SJSA1 (cell line): ENCODE measurements around the gene RAVER2. TPM values are rescaled to one million over a fixed set of nuclear protein-coding genes. Genes with fewer than 3 reads are reported as not detected.
"Not testable (repeated sequence)": the region's sequence is repeated elsewhere in the genome, so short reads cannot be mapped to it uniquely, and the experiment has no call there.

Experiments used
- DNase-seq, 2 experiments: peaks; one replicate each; pipeline ENCODE4 v3.0.0-alpha.2; 2015 to 2020; ENCODE audit warnings: low spot score in 2 of 2, low read depth in 1 of 2
- H3K27ac ChIP-seq: fragments of 250-450 bp; sonication (Bioruptor Pico); 2 replicates; pipeline ENCODE4 v1.5.1; 2020; ENCODE audit warnings: mild to moderate bottlenecking, moderate library complexity
- H3K27me3 ChIP-seq: fragments of 250-450 bp; sonication (Bioruptor Pico); replicated peaks from 2 replicates; pipeline ENCODE4 v1.5.1; 2020; ENCODE audit warnings: mild to moderate bottlenecking, moderate library complexity
- H3K36me3 ChIP-seq: fragments of 250-450 bp; sonication (Bioruptor Pico); 2 replicates; pipeline ENCODE4 v1.5.1; 2020; ENCODE audit warnings: mild to moderate bottlenecking
- H3K4me1 ChIP-seq: fragments of 250-450 bp; sonication (Bioruptor Pico); replicated peaks from 2 replicates; pipeline ENCODE4 v1.6.1; 2021; ENCODE audit warnings: mild to moderate bottlenecking
- H3K4me3 ChIP-seq: fragments of 250-450 bp; sonication (Bioruptor Pico); 2 replicates; pipeline ENCODE4 v1.5.1; 2020; ENCODE audit warnings: mild to moderate bottlenecking
- H3K9me3 ChIP-seq: fragments of 250-450 bp; sonication (Bioruptor Pico); replicated peaks from 2 replicates; pipeline ENCODE4 v1.5.1; 2020; ENCODE audit warnings: mild to moderate bottlenecking
- total RNA-seq: library from RNA; depleted of rRNA; stranded (reverse); fragments of >200 nt; shearing (Covaris generic); gene quantifications from 2 replicates; pipeline ENCODE4 v1.2.3, GENCODE V29; 2014

The RAVER2 gene
- total RNA-seq, 1 experiment from 2014 or later, result 0.47 TPM

- H3K4me1 ChIP-seq, result no peaks in the 10 kb centered on the region
- no peak for DNase-seq
- H3K4me3 ChIP-seq, result no peak overlapping the region
- H3K36me3 ChIP-seq, result no peaks in the 10 kb centered on the region
- H3K27me3 ChIP-seq, result no peaks in the 10 kb centered on the region
- no peak overlapping the region for H3K27ac ChIP-seq
- H3K9me3 ChIP-seq, result no peaks in the 10 kb centered on the region
These were observed 11.9 kb downstream of the RAVER2 start for GRCh38 chr1:64756770-64757169.

- DNase-seq, result no peak
- Histone ChIP-seq H3K27ac (no peak overlapping the region), H3K9me3 (no peaks in the 10 kb centered on the region), H3K36me3 (no peaks in the 10 kb centered on the region), H3K4me3 (no peak overlapping the region), H3K4me1 (no peaks in the 10 kb centered on the region), H3K27me3 (no peaks in the 10 kb centered on the region)
These were observed 12.3 kb downstream of the RAVER2 start for GRCh38 chr1:64757213-64757612.

- no peak overlapping the region for H3K27ac ChIP-seq
- no peaks in the 10 kb centered on the region for H3K27me3 ChIP-seq
- no peaks in the 10 kb centered on the region for H3K9me3 ChIP-seq
- H3K4me3 ChIP-seq, result no peak overlapping the region
- H3K36me3 ChIP-seq, result no peaks in the 10 kb centered on the region
- no peak for DNase-seq
- H3K4me1 ChIP-seq, result no peaks in the 10 kb centered on the region
These were observed 13.4 kb downstream of the RAVER2 start for GRCh38 chr1:64758233-64758632.

- DNase-seq, result no peak
- Histone ChIP-seq H3K27ac (no peak overlapping the region), H3K27me3 (no peaks in the 10 kb centered on the region), H3K4me1 (no peaks in the 10 kb centered on the region), H3K36me3 (no peaks in the 10 kb centered on the region), H3K9me3 (no peaks in the 10 kb centered on the region), H3K4me3 (no peak overlapping the region)
These were observed 15.1 kb downstream of the RAVER2 start for GRCh38 chr1:64759968-64760367.

GRCh38 chr1:64765012-64765411 lies 20.1 kb downstream of the RAVER2 start:
- no peak overlapping the region for H3K27ac ChIP-seq
- no peak for DNase-seq

GRCh38 chr1:64765826-64766225 lies 21.0 kb downstream of the RAVER2 start:
- no peak for DNase-seq
- Histone ChIP-seq H3K4me3 (no peak overlapping the region), H3K9me3 (no peaks in the 10 kb centered on the region), H3K4me1 (no peaks in the 10 kb centered on the region), H3K27ac (no peak overlapping the region), H3K27me3 (no peaks in the 10 kb centered on the region), H3K36me3 (no peaks in the 10 kb centered on the region)

More at GRCh38 chr1:64765012-64765411, 20.1 kb downstream of the RAVER2 start:
- Histone ChIP-seq H3K4me1 (no peaks in the 10 kb centered on the region), H3K36me3 (no peaks in the 10 kb centered on the region), H3K4me3 (no peak overlapping the region), H3K27me3 (no peaks in the 10 kb centered on the region), H3K9me3 (no peaks in the 10 kb centered on the region)

- Histone ChIP-seq H3K36me3 (no peaks in the 10 kb centered on the region), H3K27ac (no peak overlapping the region), H3K9me3 (no peaks in the 10 kb centered on the region), H3K4me1 (no peaks in the 10 kb centered on the region), H3K27me3 (no peaks in the 10 kb centered on the region), H3K4me3 (no peak overlapping the region)
- DNase-seq, result no peak
These were observed 21.6 kb downstream of the RAVER2 start for GRCh38 chr1:64766429-64766828.

GRCh38 chr1:64769482-64769881 lies 24.6 kb downstream of the RAVER2 start:
- Histone ChIP-seq H3K9me3 (no peaks in the 10 kb centered on the region), H3K4me3 (no peak overlapping the region), H3K36me3 (no peaks in the 10 kb centered on the region), H3K27ac (no peak overlapping the region), H3K27me3 (no peaks in the 10 kb centered on the region), H3K4me1 (no peaks in the 10 kb centered on the region)
- DNase-seq, result no peak

- Histone ChIP-seq H3K4me1 (no peaks in the 10 kb centered on the region), H3K9me3 (no peaks in the 10 kb centered on the region), H3K27ac (no peak overlapping the region), H3K36me3 (no peaks in the 10 kb centered on the region), H3K4me3 (no peak overlapping the region), H3K27me3 (no peaks in the 10 kb centered on the region)
- DNase-seq, result no peak
These were observed 25.1 kb downstream of the RAVER2 start for GRCh38 chr1:64769971-64770370.

GRCh38 chr1:64773306-64773705 lies 28.4 kb downstream of the RAVER2 start:
- H3K27ac ChIP-seq, H3K4me1 ChIP-seq, H3K9me3 ChIP-seq, H3K4me3 ChIP-seq, DNase-seq, H3K27me3 ChIP-seq, H3K36me3 ChIP-seq: not testable (repeated sequence)

GRCh38 chr1:64775113-64775512 lies 30.2 kb downstream of the RAVER2 start:
- Histone ChIP-seq H3K36me3 (no peaks in the 10 kb centered on the region), H3K27ac (no peak overlapping the region), H3K4me1 (no peaks in the 10 kb centered on the region), H3K27me3 (no peaks in the 10 kb centered on the region), H3K4me3 (no peak overlapping the region), H3K9me3 (no peaks in the 10 kb centered on the region)
- no peak for DNase-seq

- H3K36me3 ChIP-seq, H3K4me1 ChIP-seq, H3K4me3 ChIP-seq, DNase-seq, H3K27ac ChIP-seq, H3K27me3 ChIP-seq, H3K9me3 ChIP-seq: not testable (repeated sequence)
These were observed 37.2 kb downstream of the RAVER2 start for GRCh38 chr1:64782044-64782443.

- not testable (repeated sequence) for H3K27me3 ChIP-seq, H3K27ac ChIP-seq, H3K4me1 ChIP-seq, H3K9me3 ChIP-seq, H3K4me3 ChIP-seq, H3K36me3 ChIP-seq, DNase-seq
These were observed 38.0 kb downstream of the RAVER2 start for GRCh38 chr1:64782848-64783247.

- DNase-seq, result no peak
- H3K9me3 ChIP-seq, result 0 out of 2 replicates have a peak, but pooled peaks cover 3% of the 10 kb centered on the region
- H3K4me1 ChIP-seq, result no peaks in the 10 kb centered on the region
- H3K4me3 ChIP-seq, result no peak overlapping the region
- no peaks in the 10 kb centered on the region for H3K27me3 ChIP-seq
- H3K27ac ChIP-seq, result no peak overlapping the region
- no peaks in the 10 kb centered on the region for H3K36me3 ChIP-seq
These were observed 46.1 kb downstream of the RAVER2 start for GRCh38 chr1:64790832-64791487.

GRCh38 chr1:64798872-64799271 lies 54.0 kb downstream of the RAVER2 start:
- no peak for DNase-seq
- Histone ChIP-seq H3K4me3 (no peak overlapping the region), H3K4me1 (no peaks in the 10 kb centered on the region), H3K27ac (no peak overlapping the region), H3K9me3 (no peaks in the 10 kb centered on the region), H3K27me3 (no peaks in the 10 kb centered on the region), H3K36me3 (no peaks in the 10 kb centered on the region)
